HCT116 (cell line): Measurements from ENCODE around the gene ACKR3.

Experiments
- CEBPB ChIP-seq: IDR thresholded peaks from 2 replicates; pipeline ENCODE4 v1.6.1; 2012; ENCODE audit warnings: low read depth
- CTCF ChIP-seq, 3 experiments: fragments of 200-600 bp in 1 of 3; sonication (generic) in 1 of 3; IDR thresholded peaks in 2 of 3; conservative IDR thresholded peaks in 1 of 3; 2 replicates each; pipeline ENCODE4 v1.5.1; 2012 to 2017; ENCODE audit warnings: low read depth in 2 of 3, low read length in 2 of 3, antibody characterized with exemption in 1 of 3, borderline replicate concordance in 1 of 3, control low read depth in 1 of 3, mild to moderate bottlenecking in 1 of 3, mixed read lengths in 1 of 3, mixed run types in 1 of 3, moderate library complexity in 1 of 3; ENCODE audit not compliant: insufficient read depth in 1 of 3
- ELF1 ChIP-seq: IDR thresholded peaks from 2 replicates; pipeline ENCODE4 v1.6.1; 2012; ENCODE audit warnings: low read depth, borderline replicate concordance
- EZH2 ChIP-seq: fragments of 200-600 bp; sonication (generic); IDR thresholded peaks from 2 replicates; pipeline ENCODE4 v1.6.1; 2017; ENCODE audit warnings: antibody characterized with exemption, mixed run types
- EZH2phosphoT487 ChIP-seq: fragments of 200-600 bp; IDR thresholded peaks from 2 replicates; pipeline ENCODE4 v1.6.1; 2018; ENCODE audit warnings: antibody characterized with exemption, borderline replicate concordance
- FOSL1 ChIP-seq: IDR thresholded peaks from 2 replicates; pipeline ENCODE4 v1.6.1; 2012; ENCODE audit warnings: low read depth
- POLR2A ChIP-seq: IDR thresholded peaks from 2 replicates; pipeline ENCODE4 v1.7.0; 2011; ENCODE audit warnings: borderline replicate concordance; ENCODE audit not compliant: insufficient read depth, insufficient read length; ENCODE audit errors: extremely low read depth
- RAD21 ChIP-seq: IDR thresholded peaks from 2 replicates; pipeline ENCODE4 v1.6.1; 2012; ENCODE audit warnings: low read depth, mild to moderate bottlenecking
- REST ChIP-seq: IDR thresholded peaks from 2 replicates; pipeline ENCODE4 v1.6.1; 2012; ENCODE audit warnings: low read depth
- SIN3A ChIP-seq: IDR thresholded peaks from 2 replicates; pipeline ENCODE4 v1.6.1; 2012; ENCODE audit warnings: low read depth
- TCF7L2 ChIP-seq: IDR thresholded peaks from 2 replicates; pipeline ENCODE4 v1.7.0; 2011; ENCODE audit warnings: borderline replicate concordance, inconsistent platforms; ENCODE audit not compliant: insufficient read depth, insufficient read length; ENCODE audit errors: extremely low read depth
- ZBTB33 ChIP-seq: IDR thresholded peaks from 2 replicates; pipeline ENCODE4 v1.6.1; 2011; ENCODE audit warnings: mild to moderate bottlenecking, low read length, moderate library complexity; ENCODE audit not compliant: insufficient replicate concordance; ENCODE audit errors: extremely low read depth

GRCh38 chr2:236550290-236550689 is 19.3 kb upstream of the ACKR3 start:
- TF ChIP-seq CEBPB, result no peak
- TF ChIP-seq ZBTB33, result no peak
- no peak for TF ChIP-seq CTCF (IDR thresholded peaks at IDR 0.05 in 2 of 3, conservative IDR thresholded peaks at IDR 0.05 in 1 of 3; ENCODE audit: borderline replicate concordance in 1 of 3, insufficient read depth in 1 of 3, low read depth in 2 of 3, low read length in 2 of 3)
- TF ChIP-seq ELF1, result no peak
- no peak for TF ChIP-seq RAD21
- TF ChIP-seq REST, result no peak
- TF ChIP-seq EZH2phosphoT487, result no peak
- TF ChIP-seq POLR2A, result no peak
- no peak for TF ChIP-seq SIN3A
- TF ChIP-seq EZH2, result no peak
- TF ChIP-seq FOSL1, result no peak
- TF ChIP-seq TCF7L2, result no peak
